HL-60 (cell line): Measurements from ENCODE around the gene OR4D5.

ENCODE experiments used
- DNase-seq, 2 experiments: peaks; one replicate each; pipeline ENCODE4 v3.0.0-alpha.2; 2010 to 2020; ENCODE audit warnings: low read depth in 1 of 2, low spot score in 1 of 2
- H3K27ac ChIP-seq: fragments of 250-450 bp; sonication (Bioruptor Pico); replicated peaks from 2 replicates; pipeline ENCODE4 v1.5.1; 2020; ENCODE audit warnings: mild to moderate bottlenecking, moderate library complexity
- H3K27me3 ChIP-seq: fragments of 250-450 bp; sonication (Bioruptor Pico); 2 replicates; pipeline ENCODE4 v1.5.1; 2021; ENCODE audit warnings: mild to moderate bottlenecking, moderate library complexity; ENCODE audit not compliant: insufficient read depth, poor library complexity, severe bottlenecking
- H3K4me3 ChIP-seq: replicated peaks from 2 replicates; pipeline ENCODE4 v1.5.1; 2011; ENCODE audit warnings: mild to moderate bottlenecking, control low read depth, low read length; ENCODE audit not compliant: insufficient read depth
- GABPA ChIP-seq: IDR thresholded peaks from 2 replicates; pipeline ENCODE4 v1.6.1; 2012; ENCODE audit warnings: low read depth
- POLR2AphosphoS5 ChIP-seq: IDR thresholded peaks from 2 replicates; pipeline ENCODE4 v1.6.1; 2012; ENCODE audit warnings: low read depth
- REST ChIP-seq: IDR thresholded peaks from 2 replicates; pipeline ENCODE4 v1.6.1; 2012; ENCODE audit warnings: low read depth; ENCODE audit not compliant: insufficient replicate concordance
- SPI1 ChIP-seq: IDR thresholded peaks from 2 replicates; pipeline ENCODE4 v1.6.1; 2012; ENCODE audit warnings: low read depth, mild to moderate bottlenecking, borderline replicate concordance
- TF ChIP-seq, protein P1 (sequence below): IDR thresholded peaks from one replicate; pipeline ENCODE4 v1.5.1; 2011; ENCODE audit warnings: low read length, control low read depth, inconsistent platforms; ENCODE audit not compliant: insufficient read depth

The OR4D5 gene

GRCh38 chr11:123976770-123977560 is 37.5 kb downstream of the OR4D5 start:
- no peak for DNase-seq
- Histone ChIP-seq H3K27ac (no peak overlapping the region), H3K4me3 (no peak overlapping the region), H3K27me3 (peaks cover 2% of the 10 kb centered on the region)
- TF ChIP-seq POLR2AphosphoS5: no peak
- no peak for TF ChIP-seq REST
- TF ChIP-seq SPI1: no peak
- no peak for TF ChIP-seq GABPA
- TF ChIP-seq, protein P1, sequence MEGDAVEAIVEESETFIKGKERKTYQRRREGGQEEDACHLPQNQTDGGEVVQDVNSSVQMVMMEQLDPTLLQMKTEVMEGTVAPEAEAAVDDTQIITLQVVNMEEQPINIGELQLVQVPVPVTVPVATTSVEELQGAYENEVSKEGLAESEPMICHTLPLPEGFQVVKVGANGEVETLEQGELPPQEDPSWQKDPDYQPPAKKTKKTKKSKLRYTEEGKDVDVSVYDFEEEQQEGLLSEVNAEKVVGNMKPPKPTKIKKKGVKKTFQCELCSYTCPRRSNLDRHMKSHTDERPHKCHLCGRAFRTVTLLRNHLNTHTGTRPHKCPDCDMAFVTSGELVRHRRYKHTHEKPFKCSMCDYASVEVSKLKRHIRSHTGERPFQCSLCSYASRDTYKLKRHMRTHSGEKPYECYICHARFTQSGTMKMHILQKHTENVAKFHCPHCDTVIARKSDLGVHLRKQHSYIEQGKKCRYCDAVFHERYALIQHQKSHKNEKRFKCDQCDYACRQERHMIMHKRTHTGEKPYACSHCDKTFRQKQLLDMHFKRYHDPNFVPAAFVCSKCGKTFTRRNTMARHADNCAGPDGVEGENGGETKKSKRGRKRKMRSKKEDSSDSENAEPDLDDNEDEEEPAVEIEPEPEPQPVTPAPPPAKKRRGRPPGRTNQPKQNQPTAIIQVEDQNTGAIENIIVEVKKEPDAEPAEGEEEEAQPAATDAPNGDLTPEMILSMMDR: no peak

GRCh38 chr11:123977731-123978347 is 38.4 kb downstream of the OR4D5 start, which contains the start of gene OR10S1:
Gene OR10S1, minus strand, starts transcription at chr11:123977781. Its CDS starts 117 bp downstream, at chr11:123977664.
- TF ChIP-seq GABPA: no peak
- TF ChIP-seq REST: no peak
- TF ChIP-seq, protein P1: no peak
- TF ChIP-seq POLR2AphosphoS5: no peak
- no peak for TF ChIP-seq SPI1
- no peak for DNase-seq

DNA sequence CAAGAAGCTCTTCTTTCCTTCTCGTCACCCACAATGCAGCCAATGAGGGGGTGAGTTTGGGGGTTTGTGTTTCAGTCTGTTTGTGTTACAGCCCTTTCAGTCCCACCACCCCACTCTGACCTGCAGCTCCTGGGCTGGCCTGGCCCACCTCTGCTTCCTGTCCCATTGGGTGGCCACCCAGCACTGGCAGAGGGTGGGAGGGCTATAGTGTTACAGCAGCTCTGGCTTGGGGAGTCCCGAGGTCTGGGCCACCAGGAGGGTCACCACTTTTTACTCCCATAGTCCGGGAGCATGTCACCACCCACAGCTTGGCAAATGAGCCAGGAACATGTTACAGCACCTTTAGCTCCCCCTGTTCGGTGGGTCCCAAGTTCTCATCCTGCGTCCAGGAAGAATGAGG is 39.9 kb downstream of the OR4D5 start:
- TF ChIP-seq REST (no peak), POLR2AphosphoS5 (no peak), GABPA (no peak), SPI1 (no peak)
- TF ChIP-seq, protein P1: no peak
- peaks cover 5% of the 10 kb centered on the region for H3K27me3 ChIP-seq
- no peak overlapping the region for H3K27ac ChIP-seq
- H3K4me3 ChIP-seq: no peak overlapping the region
- no peak for DNase-seq

More at GRCh38 chr11:123977731-123978347, 38.4 kb downstream of the OR4D5 start, which contains the start of gene OR10S1:
- Histone ChIP-seq H3K27ac (no peak within 1 kb of the TSS), H3K27me3 (peaks cover 3% of the 10 kb centered on the region), H3K4me3 (no peak within 1 kb of the TSS)
